H9 (cell line): ENCODE results near the gene CTNND1. TPM values are rescaled to one million over a fixed set of nuclear protein-coding genes. Genes with fewer than 3 reads are reported as not detected.

Experiments used
- DNase-seq: peaks from one replicate; pipeline ENCODE4 v3.0.0-alpha.2; 2017
- H2AFZ ChIP-seq: one replicate; pipeline ENCODE4 v1.6.1; 2013; ENCODE audit warnings: mild to moderate bottlenecking, low read length, control low read depth, moderate library complexity
- H2AK5ac ChIP-seq: 2 replicates; pipeline ENCODE4 v1.6.1; 2013; ENCODE audit warnings: low read length, control low read depth, mixed read lengths; ENCODE audit not compliant: insufficient read length
- H2BK120ac ChIP-seq: one replicate; pipeline ENCODE4 v1.6.1; 2013; ENCODE audit warnings: low read depth, mild to moderate bottlenecking, low read length, control low read depth, inconsistent platforms; ENCODE audit not compliant: poor library complexity, severe bottlenecking
- H2BK12ac ChIP-seq: 2 replicates; pipeline ENCODE4 v1.6.1; 2013; ENCODE audit warnings: low read length, control low read depth, mixed read lengths, low read depth; ENCODE audit not compliant: insufficient read length
- H2BK15ac ChIP-seq: 2 replicates; pipeline ENCODE4 v1.6.1; 2013; ENCODE audit warnings: low read depth, low read length, control low read depth
- H2BK20ac ChIP-seq: one replicate; pipeline ENCODE4 v1.6.1; 2013; ENCODE audit warnings: low read depth, mild to moderate bottlenecking, low read length, control low read depth, inconsistent platforms; ENCODE audit not compliant: poor library complexity, severe bottlenecking
- H2BK5ac ChIP-seq: 2 replicates; pipeline ENCODE4 v1.6.1; 2013; ENCODE audit warnings: low read length, control low read depth, mixed read lengths; ENCODE audit not compliant: insufficient read length
- H3K14ac ChIP-seq: 2 replicates; pipeline ENCODE4 v1.6.1; 2013; ENCODE audit warnings: low read length, control low read depth; ENCODE audit not compliant: insufficient read depth
- H3K18ac ChIP-seq: 2 replicates; pipeline ENCODE4 v1.6.1; 2013; ENCODE audit warnings: low read depth, mild to moderate bottlenecking, mixed read lengths, low read length, control low read depth; ENCODE audit not compliant: insufficient read length
- H3K23ac ChIP-seq: 2 replicates; pipeline ENCODE4 v1.6.1; 2013; ENCODE audit warnings: low read length, control low read depth, mixed read lengths, low read depth; ENCODE audit not compliant: insufficient read length
- H3K23me2 ChIP-seq: 2 replicates; pipeline ENCODE4 v1.6.1; 2013; ENCODE audit warnings: low read depth, mild to moderate bottlenecking, mixed read lengths, low read length, control low read depth; ENCODE audit not compliant: insufficient read length, poor library complexity, severe bottlenecking
- H3K27ac ChIP-seq: 2 replicates; pipeline ENCODE4 v1.5.1; 2013; ENCODE audit warnings: low read length, control low read depth, mixed read lengths, low read depth; ENCODE audit not compliant: insufficient read length
- H3K27me3 ChIP-seq: 2 replicates; pipeline ENCODE4 v1.6.1; 2013; ENCODE audit warnings: low read length, control low read depth, inconsistent platforms; ENCODE audit not compliant: insufficient read depth
- H3K4ac ChIP-seq: 2 replicates; pipeline ENCODE4 v1.6.1; 2013; ENCODE audit warnings: low read depth, mild to moderate bottlenecking, control low read depth, inconsistent platforms, low read length, moderate library complexity
- H3K4me1 ChIP-seq: 2 replicates; pipeline ENCODE4 v1.6.1; 2013; ENCODE audit warnings: low read length, control low read depth, inconsistent platforms; ENCODE audit not compliant: insufficient read depth
- H3K4me2 ChIP-seq: 2 replicates; pipeline ENCODE4 v1.6.1; 2013; ENCODE audit warnings: low read length, control low read depth, mixed read lengths; ENCODE audit not compliant: insufficient read length, insufficient read depth
- H3K56ac ChIP-seq: 2 replicates; pipeline ENCODE4 v1.6.1; 2013; ENCODE audit warnings: low read depth, mild to moderate bottlenecking, mixed read lengths, low read length, control low read depth; ENCODE audit not compliant: insufficient read length
- H3K79me1 ChIP-seq: 2 replicates; pipeline ENCODE4 v1.6.1; 2013; ENCODE audit warnings: low read depth, mild to moderate bottlenecking, moderate library complexity, low read length, control low read depth, inconsistent platforms; ENCODE audit not compliant: insufficient read depth, poor library complexity, severe bottlenecking
- H3K79me2 ChIP-seq: 2 replicates; pipeline ENCODE4 v1.6.1; 2013; ENCODE audit warnings: low read length, control low read depth, inconsistent platforms; ENCODE audit not compliant: insufficient read depth
- H3K9ac ChIP-seq: 2 replicates; pipeline ENCODE4 v1.6.1; 2013; ENCODE audit warnings: low read length, control low read depth, mixed read lengths; ENCODE audit not compliant: insufficient read length; ENCODE audit errors: extremely low read depth
- H3K9me3 ChIP-seq: one replicate; pipeline ENCODE4 v1.6.1; 2013; ENCODE audit warnings: low read depth, low read length, inconsistent platforms; ENCODE audit not compliant: control insufficient read depth
- H3T11ph ChIP-seq: one replicate; pipeline ENCODE4 v1.6.1; 2013; ENCODE audit warnings: mild to moderate bottlenecking, low read length, control low read depth, inconsistent platforms
- H4K20me1 ChIP-seq: one replicate; pipeline ENCODE4 v1.6.1; 2013; ENCODE audit not compliant: control insufficient read depth, insufficient read length, insufficient read depth
- H4K5ac ChIP-seq: 2 replicates; pipeline ENCODE4 v1.6.1; 2013; ENCODE audit warnings: low read depth, mild to moderate bottlenecking, mixed read lengths, low read length, control low read depth; ENCODE audit not compliant: insufficient read length
- H4K8ac ChIP-seq: replicated peaks from 2 replicates; pipeline ENCODE4 v1.6.1; 2013; ENCODE audit warnings: low read length, control low read depth, mixed read lengths, low read depth; ENCODE audit not compliant: insufficient read length
- H4K91ac ChIP-seq: 2 replicates; pipeline ENCODE4 v1.6.1; 2013; ENCODE audit warnings: low read depth, mild to moderate bottlenecking, moderate library complexity, mixed read lengths, low read length, control low read depth; ENCODE audit not compliant: insufficient read length
- H3K27ac Mint-ChIP-seq, 3 experiments: 2 replicates in 2 of 3; 3 replicates in 1 of 3; pipeline ENCODE4 v1.8.0; 2020 to 2021; ENCODE audit warnings: mixed read lengths in 3 of 3, mild to moderate bottlenecking in 1 of 3, moderate library complexity in 1 of 3
- H3K27me3 Mint-ChIP-seq: 2 replicates; pipeline ENCODE4 v1.8.0; 2021; ENCODE audit warnings: low read depth, mild to moderate bottlenecking, moderate library complexity, mixed read lengths
- H3K36me3 Mint-ChIP-seq, 3 experiments: 2 replicates in 2 of 3; 3 replicates in 1 of 3; pipeline ENCODE4 v1.8.0; 2020 to 2021; ENCODE audit warnings: low read depth in 3 of 3, mixed read lengths in 3 of 3; ENCODE audit not compliant: insufficient read depth in 1 of 3
- H3K4me1 Mint-ChIP-seq, 2 experiments: 2 replicates each; pipeline ENCODE4 v1.8.0; 2020; ENCODE audit warnings: mixed read lengths in 2 of 2
- H3K4me3 Mint-ChIP-seq, 2 experiments: 2 replicates in 1 of 2; 3 replicates in 1 of 2; pipeline ENCODE4 v1.8.0; 2020 to 2021; ENCODE audit warnings: mild to moderate bottlenecking in 2 of 2, mixed read lengths in 2 of 2, moderate library complexity in 1 of 2
- H3K9me3 Mint-ChIP-seq, 2 experiments: 2 replicates in 1 of 2; 3 replicates in 1 of 2; pipeline ENCODE4 v1.8.0; 2020; ENCODE audit warnings: mild to moderate bottlenecking in 2 of 2, mixed read lengths in 2 of 2, moderate library complexity in 1 of 2
- CTCF ChIP-seq: fragments of 200-600 bp; sonication (generic); conservative IDR thresholded peaks from 3 replicates; pipeline ENCODE4 v1.8.0; 2021; ENCODE audit warnings: antibody characterized with exemption, mild to moderate bottlenecking
- WGBS: extraction: QIAGEN DNeasy Blood & Tissue Kit; methylation state at CpG from one replicate; pipeline ENCODE4 v1.1.7; 2013; ENCODE audit warnings: missing lambda C conversion rate, low lambda C conversion rate, mixed read lengths; ENCODE audit not compliant: insufficient read length; ENCODE audit errors: extremely low coverage; 5-methylcytosine and 5-hydroxymethylcytosine counted together
- total RNA-seq: library from RNA; stranded (reverse); gene quantifications from 2 replicates; pipeline ENCODE4 v1.2.1, GENCODE V29; 2021

The CTNND1 gene
- total RNA-seq, 1 experiment from 2014 or later, result 164 TPM

- no CpG with 5 or more reads among the region's 4 CpGs for WGBS
- no peak overlapping the region for H3K4me2 ChIP-seq
Observed at GRCh38 chr11:57800444-57801182, 39.0 kb downstream of the CTNND1 start.

More at GRCh38 chr11:57800444-57801182, 39.0 kb downstream of the CTNND1 start:
- H3K23ac ChIP-seq, result no peak overlapping the region
- no peak overlapping the region for H3K56ac ChIP-seq
- H3K4me3 Mint-ChIP-seq, result 0 out of 5 replicates have a peak overlapping the region, but pooled peaks of 1 of the 2 experiments have one; percentile 9
- H3K36me3 Mint-ChIP-seq, result peaks cover 47 to 75% (median 71%) of the 10 kb centered on the region in 3 experiments; a peak in 6 of 7 replicates
- no peaks in the 10 kb centered on the region for H3K27me3 Mint-ChIP-seq
- H3K27ac Mint-ChIP-seq, result peak overlapping the region; percentile 55 to 90 (median 67); a peak in 6 of 7 replicates
- H4K20me1 ChIP-seq, result no peaks in the 10 kb centered on the region
- no peak overlapping the region for H3K4ac ChIP-seq
- no peak overlapping the region for H2AK5ac ChIP-seq
- no peaks in the 10 kb centered on the region for H3K9me3 ChIP-seq
- no peak overlapping the region for H2BK5ac ChIP-seq
- peak overlapping the region; percentile 79 for H3K18ac ChIP-seq
- no peaks in the 10 kb centered on the region for H3K9me3 Mint-ChIP-seq
- no peaks in the 10 kb centered on the region for H3K79me2 ChIP-seq
- DNase-seq, result peak; percentile 51
- no peak overlapping the region for H3K14ac ChIP-seq
- H3K4me1 Mint-ChIP-seq, result peaks cover 17% of the 10 kb centered on the region in 2 experiments; a peak in 3 of 4 replicates
- H3K4me1 ChIP-seq, result no peaks in the 10 kb centered on the region
- no peak overlapping the region for H4K5ac ChIP-seq
- no peak overlapping the region for H3K9ac ChIP-seq
- H3K79me1 ChIP-seq, result peaks cover 4% of the 10 kb centered on the region
- no peak overlapping the region for H2BK20ac ChIP-seq
- no peaks in the 10 kb centered on the region for H3K23me2 ChIP-seq
- H4K91ac ChIP-seq, result no peak overlapping the region
- H4K8ac ChIP-seq, result no peak overlapping the region
- H2BK120ac ChIP-seq, result no peak overlapping the region
- peak; percentile 93 for TF ChIP-seq CTCF
- no peak overlapping the region for H3T11ph ChIP-seq
- no peak overlapping the region for H2BK15ac ChIP-seq
- H2AFZ ChIP-seq, result no peak overlapping the region
- H3K27ac ChIP-seq, result peak overlapping the region; percentile 71
- no peaks in the 10 kb centered on the region for H3K27me3 ChIP-seq
- no peak overlapping the region for H2BK12ac ChIP-seq
